ENCODE measurements around the gene ST3GAL5.
"Not testable (repeated sequence)": the region's sequence is repeated elsewhere in the genome, so short reads cannot be mapped to it uniquely, and the experiment has no call there.

ST3GAL5 gene

GRCh38 chr2:85894554-85895278 lies 5.9 kb upstream of the ST3GAL5 start:
- in situ Hi-C loops (cut with MboI; ENCODE audit: low sequenced_read_pairs): not testable (repeated sequence)

DNA sequence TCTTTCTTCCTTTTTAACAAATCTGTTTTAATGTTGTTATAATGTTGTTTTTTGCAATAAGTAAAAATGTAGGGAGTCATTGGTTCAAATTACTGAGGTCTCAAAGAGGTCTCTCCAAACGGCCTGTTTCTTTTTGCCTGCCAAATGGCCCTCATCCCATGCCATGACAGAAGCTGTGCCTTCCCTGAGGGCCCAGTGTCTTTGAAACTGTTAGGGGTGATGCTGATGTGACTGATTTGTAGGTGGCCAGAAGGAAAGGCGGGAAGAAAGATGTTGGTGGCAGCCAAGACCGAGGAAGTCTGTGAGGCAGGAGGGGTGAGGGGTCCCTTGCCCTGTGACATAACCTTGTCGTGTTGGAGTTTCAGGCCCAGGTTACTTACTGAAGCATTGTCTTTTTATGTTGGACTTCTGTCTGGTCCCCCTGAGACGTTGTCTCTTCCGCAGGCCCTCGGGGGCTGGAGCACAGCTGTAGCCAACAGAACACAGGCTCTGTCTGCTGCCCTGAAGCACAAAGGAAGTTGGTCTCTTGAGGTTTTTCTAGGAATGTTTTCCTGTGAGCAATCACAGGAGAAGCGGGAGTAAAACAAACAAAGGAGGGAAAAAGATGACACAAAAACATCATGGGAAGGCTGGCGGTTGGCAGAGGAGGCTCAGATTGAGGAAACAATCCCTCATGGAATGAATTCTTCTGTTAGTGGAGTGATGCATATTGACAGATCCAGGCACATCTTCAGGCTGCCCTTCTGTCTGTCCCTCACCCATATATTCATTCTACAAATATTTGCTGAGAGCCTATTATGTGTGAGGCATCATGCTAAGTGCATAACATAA lies 4.9 kb upstream of the ST3GAL5 start:
- in situ Hi-C loops (cut with MboI; ENCODE audit: low sequenced_read_pairs): no loop called here

DNA sequence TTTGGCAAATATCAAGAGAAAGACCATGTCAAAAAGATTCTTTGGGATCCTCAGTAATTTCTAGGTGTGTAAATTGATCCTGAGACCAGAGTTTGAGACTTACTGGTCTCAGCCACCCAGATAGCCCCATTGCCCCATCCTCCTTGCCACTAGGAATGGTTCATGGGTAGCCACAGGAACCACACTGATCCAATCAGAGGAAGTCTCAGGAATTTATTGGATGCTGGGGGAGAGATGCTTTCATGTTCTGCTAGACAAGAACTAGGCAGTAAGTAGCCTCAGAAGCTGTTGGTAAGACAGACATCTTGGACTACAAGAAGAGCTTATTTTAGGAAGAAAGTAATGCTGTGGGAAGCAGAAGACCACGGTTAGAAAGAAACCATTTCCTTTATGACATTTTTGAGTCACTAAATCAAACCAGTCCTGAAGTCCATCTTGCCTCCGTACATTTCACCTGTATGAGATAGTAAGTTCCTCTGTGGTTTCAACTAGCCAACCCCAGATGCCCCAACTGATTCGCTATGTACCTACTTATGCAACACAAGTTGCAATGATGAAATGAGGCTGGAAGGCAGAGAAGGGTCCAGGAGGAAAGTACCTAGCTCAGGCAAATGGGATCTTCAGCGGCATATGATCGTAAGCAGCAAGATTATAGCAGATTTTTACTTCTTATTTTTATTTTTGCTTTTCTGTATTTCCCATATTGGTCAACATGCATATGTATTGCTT lies 3.6 kb upstream of the ST3GAL5 start:
- in situ Hi-C loops (cut with MboI; ENCODE audit: low sequenced_read_pairs): no loop called here

GRCh38 chr2:85890522-85891176 lies 1.9 kb upstream of the ST3GAL5 start:
- in situ Hi-C loops (cut with MboI; ENCODE audit: low sequenced_read_pairs): no loop called here

- in situ Hi-C loops (cut with MboI; ENCODE audit: low sequenced_read_pairs): no loop called here
Observed at GRCh38 chr2:85889627-85890281, 964 bp upstream of the ST3GAL5 start.

DNA sequence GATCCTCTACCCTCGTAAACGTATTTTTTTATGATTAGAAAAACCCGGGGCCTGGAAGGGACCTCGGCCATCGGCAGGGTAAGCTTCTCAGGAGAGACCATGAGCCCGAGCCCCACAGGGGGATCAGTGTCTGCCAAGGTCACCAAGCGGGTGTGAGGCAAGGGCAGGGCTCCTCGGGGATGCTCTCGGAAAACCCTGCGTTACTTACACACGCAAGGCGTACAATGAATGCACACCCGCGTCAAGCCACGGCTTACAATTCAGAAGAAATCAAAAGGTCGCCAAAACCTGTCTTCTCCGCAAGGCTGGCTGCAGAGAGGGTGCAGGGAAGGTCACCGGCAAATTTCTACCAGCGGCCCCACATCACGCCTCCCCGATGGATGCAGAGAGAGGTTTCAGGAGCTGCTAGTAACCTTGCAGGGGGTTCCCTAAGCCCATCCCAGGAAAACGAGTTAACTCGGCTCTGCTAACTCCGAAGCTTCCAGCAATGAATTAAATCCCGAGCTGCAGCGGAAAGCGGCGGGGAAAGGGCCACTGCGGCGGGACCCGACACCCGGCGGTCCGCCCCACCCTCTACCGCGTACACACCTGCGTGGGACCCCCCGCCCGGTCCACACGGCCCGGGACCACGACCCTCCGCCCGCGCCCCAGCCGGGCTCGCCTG lies 638 bp downstream of the ST3GAL5 start:
- in situ Hi-C loops (cut with MboI; ENCODE audit: low sequenced_read_pairs): no loop called here

DNA sequence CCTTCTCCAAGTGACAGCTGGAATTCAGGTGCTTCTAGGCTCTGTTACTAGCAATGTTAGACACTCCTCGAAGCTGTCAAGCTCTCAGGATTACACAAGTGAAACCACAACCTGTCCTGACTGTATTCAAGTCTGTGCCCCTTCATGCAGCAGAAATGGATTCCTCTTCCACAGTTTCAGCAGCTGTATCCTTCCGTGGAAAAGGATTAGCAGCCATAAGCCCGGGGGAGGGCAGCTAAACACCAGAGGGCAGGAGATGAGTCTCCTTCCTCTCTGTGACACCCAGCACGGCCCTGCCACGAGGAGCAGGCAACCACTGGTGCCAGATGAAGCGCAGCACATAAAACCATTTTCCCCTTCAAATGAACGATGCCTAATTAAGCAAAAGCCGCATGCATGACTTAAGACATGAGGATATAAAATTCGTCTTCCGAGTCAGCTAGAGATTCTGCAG lies 1.2 kb downstream of the ST3GAL5 start:
- in situ Hi-C loops (cut with MboI; ENCODE audit: low sequenced_read_pairs): no loop called here

DNA sequence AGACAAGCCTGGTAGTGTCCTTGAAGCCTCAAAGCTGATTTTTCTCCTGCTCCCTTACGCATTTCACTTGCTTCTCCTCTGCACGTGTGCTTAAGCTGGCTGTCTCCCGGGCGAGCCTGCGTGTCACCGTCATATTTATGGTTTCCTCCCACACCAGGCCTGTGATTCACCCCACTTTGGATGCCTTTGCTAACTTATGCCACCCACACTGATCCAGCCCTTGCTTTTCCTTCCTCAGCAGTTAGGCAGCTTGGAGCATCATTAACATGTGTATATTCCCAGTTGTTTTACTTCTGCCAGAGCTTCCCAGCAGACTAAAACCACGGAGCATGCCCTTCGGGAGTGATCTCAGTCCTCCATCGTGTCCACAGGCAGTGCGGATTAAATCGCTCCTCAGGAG lies 2.2 kb downstream of the ST3GAL5 start:
- in situ Hi-C loops (cut with MboI; ENCODE audit: low sequenced_read_pairs): no loop called here

DNA sequence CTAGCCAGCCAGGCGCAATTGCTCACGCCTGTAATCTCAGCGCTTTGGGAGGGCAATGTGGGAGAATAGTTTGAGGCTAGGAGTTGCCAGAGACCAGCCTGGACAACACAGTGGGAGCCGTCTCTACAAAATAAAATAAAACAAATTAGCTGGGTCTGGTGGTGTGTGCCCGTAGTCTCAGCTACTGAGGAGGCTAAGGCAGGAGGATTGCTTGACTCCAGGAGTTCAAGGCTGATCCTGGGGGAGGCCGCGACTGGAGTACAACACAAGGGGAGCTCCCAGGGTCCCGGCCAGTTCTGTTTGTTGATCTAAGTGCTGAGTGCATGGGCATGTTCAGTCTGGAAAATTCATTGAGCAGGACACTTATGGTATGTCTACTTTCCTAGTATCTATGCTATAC lies 2.6 kb downstream of the ST3GAL5 start:
- in situ Hi-C loops (cut with MboI; ENCODE audit: low sequenced_read_pairs): no loop called here

GRCh38 chr2:85881781-85882180 lies 7.0 kb downstream of the ST3GAL5 start:
- in situ Hi-C loops (cut with MboI; ENCODE audit: low sequenced_read_pairs): not testable (repeated sequence)

DNA sequence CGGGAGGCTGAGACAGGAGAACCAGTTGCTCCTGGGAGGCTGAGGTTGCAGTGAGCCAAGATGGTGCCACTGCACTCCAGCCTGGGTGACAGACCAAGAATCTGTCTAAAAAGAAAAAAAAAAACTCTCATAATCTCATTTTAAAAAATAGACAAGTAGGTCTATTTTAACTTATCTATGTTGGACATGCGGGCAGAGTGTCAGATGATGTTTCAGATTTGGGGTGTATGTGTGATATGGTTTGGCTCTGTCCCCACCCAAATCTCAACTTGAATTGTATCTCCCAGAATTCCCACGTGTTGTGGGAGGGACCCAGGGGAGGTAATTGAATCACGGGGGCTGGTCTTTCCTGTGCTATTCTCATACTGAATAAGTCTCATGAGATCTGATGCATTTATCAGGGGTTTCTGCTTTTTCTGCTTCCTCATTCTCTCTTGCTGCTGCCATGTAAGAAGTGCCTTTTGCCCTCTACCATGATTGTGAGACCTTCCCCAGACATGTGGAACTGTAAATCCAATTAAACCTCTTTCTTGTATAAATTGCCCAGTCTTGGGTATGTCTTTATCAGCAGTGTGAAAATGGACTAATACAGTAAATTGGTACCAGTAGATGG lies 8.0 kb downstream of the ST3GAL5 start:
- in situ Hi-C loops (cut with MboI; ENCODE audit: low sequenced_read_pairs): not testable (repeated sequence)

- in situ Hi-C loops (cut with MboI; ENCODE audit: low sequenced_read_pairs): no loop called here
Observed at GRCh38 chr2:85878719-85879370, 9.9 kb downstream of the ST3GAL5 start.

- in situ Hi-C loops (cut with MboI; ENCODE audit: low sequenced_read_pairs): no loop called here
Observed at GRCh38 chr2:85875350-85876050, 13.3 kb downstream of the ST3GAL5 start.

GRCh38 chr2:85873679-85874078 lies 15.1 kb downstream of the ST3GAL5 start:
- in situ Hi-C loops (cut with MboI; ENCODE audit: low sequenced_read_pairs): no loop called here

DNA sequence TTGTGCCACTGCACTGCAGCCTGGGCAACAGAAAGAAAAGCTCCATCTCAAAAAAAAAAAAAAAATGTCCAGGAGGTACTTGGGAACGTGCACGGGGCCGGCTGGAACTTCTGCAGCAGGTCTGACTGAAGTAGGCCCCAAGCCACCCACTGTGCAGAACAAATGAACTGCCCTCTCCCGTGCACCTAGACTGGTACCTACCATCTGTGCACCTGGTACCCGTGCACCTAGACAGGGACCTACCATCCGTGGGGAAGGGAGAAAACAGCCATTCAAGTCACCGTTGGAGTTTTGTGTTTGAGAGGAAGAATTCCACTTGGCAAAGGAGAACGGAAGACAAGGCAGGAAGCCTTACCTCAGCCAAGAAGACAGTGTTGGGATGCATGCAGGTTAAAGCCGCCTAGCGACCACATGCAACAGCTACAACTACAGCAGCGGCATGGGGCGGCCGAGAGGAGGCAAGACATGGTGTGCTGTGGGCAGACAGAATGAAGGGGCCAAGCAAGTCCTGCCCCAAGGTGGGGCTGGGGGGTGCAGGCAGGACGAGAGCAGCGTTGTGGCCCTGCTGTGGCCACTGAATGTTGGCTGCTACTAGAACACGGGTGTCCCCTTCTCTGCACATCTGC lies 16.1 kb downstream of the ST3GAL5 start:
- in situ Hi-C loops (cut with MboI; ENCODE audit: low sequenced_read_pairs): no loop called here

DNA sequence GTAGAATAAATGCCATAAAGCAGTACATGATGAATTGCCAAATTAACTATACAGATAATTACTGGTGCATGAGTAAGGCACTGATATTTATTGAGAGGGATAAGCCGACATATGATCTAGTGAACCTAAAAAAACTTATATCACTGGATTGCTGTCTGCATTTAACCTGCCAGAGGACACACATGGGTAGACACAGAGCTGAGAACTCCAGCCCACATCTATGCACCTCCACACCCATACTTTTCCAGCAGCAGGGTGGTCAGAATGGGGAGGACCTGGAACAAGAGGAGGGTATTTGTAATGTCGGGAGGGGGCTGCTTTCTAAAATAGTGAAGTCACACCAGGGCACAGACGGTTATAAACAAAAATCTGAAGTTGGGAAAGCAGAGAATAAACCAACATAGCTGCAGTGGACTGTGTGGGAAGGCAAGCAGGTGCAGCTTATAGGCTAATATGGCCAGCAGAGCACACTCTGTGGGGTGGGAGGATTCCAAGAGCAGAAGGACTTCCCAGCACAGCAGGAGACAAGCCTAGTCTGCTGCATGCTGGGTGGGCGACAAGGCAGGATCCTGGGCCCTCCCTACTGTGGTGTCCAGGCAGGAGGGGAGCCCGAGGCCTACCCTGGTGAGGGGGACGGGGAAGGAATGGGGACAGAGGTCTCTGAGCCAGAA lies 17.2 kb downstream of the ST3GAL5 start:
- in situ Hi-C loops (cut with MboI; ENCODE audit: low sequenced_read_pairs): no loop called here

DNA sequence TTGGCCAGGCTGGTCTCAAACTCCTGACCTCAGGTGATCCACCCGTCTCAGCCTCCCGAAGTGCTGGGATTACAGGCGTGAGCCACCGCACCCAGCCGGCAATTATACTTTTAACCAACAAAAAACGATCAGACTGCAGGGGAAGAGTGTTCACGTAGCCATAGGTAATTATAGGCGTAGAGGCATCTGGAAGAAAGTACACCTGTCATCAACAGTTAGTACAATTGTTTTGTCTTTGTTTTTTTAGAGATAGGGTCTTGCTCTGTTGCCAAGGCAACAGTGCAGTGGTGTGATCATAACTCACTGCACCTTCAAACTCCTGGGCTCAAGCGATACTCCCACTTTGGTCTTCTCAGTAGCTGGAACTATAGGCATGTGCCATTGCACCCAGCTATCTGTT lies 20.0 kb downstream of the ST3GAL5 start:
- in situ Hi-C loops (cut with MboI; ENCODE audit: low sequenced_read_pairs): no loop called here
